Stomach (tissue), 9 donors: ENCODE results near the gene SCG3. TPM values are rescaled to one million over a fixed set of nuclear protein-coding genes. Genes with fewer than 3 reads are reported as not detected.

Experiments used
- DNase-seq, 2 donors: peaks; one replicate each; pipeline versions ENCODE4 v3.0.0 to v3.0.0-alpha.2; 2013 to 2019
- H3K27ac ChIP-seq, 5 donors: fragments of 200-600 bp in 4 of 5; sonication (generic) in 4 of 5; one replicate each; pipeline ENCODE4 v1.5.1; 2013 to 2019; ENCODE audit warnings: mild to moderate bottlenecking in 1 of 5, moderate library complexity in 1 of 5
- H3K27me3 ChIP-seq, 3 donors: fragments of 200-600 bp; sonication (generic); one replicate each; pipeline ENCODE4 v1.5.1; 2017 to 2019; ENCODE audit warnings: mixed run types in 1 of 3
- H3K36me3 ChIP-seq, 4 donors: fragments of 200-600 bp; sonication (generic); 1 replicate in 3 of 4; 2 replicates in 1 of 4; pipeline ENCODE4 v1.5.1; 2016 to 2019
- H3K4me1 ChIP-seq, 4 donors: fragments of 200-600 bp; sonication (generic); one replicate each; pipeline ENCODE4 v1.5.1; 2016 to 2019
- H3K4me3 ChIP-seq, 4 donors: fragments of 200-600 bp; sonication (generic) in 3 of 4; one replicate each; pipeline ENCODE4 v1.5.1; 2016 to 2019; ENCODE audit warnings: mild to moderate bottlenecking in 1 of 4
- H3K9me3 ChIP-seq, 4 donors: fragments of 200-600 bp; sonication (generic); one replicate each; pipeline ENCODE4 v1.5.1; 2016 to 2019
- CTCF ChIP-seq, 7 experiments: fragments of 450-650 bp in 4 of 7; fragments of 200-600 bp in 3 of 7; sonication (generic) in 3 of 7; IDR thresholded peaks; one replicate each; pipeline ENCODE4 v1.5.1; 2016 to 2019; ENCODE audit warnings: antibody characterized with exemption in 7 of 7, control low read depth in 2 of 7, mild to moderate bottlenecking in 1 of 7
- EP300 ChIP-seq: sonication (generic); formaldehyde crosslinking; IDR thresholded peaks from one replicate; pipeline ENCODE4 v1.6.1; 2017; ENCODE audit warnings: antibody characterized with exemption
- POLR2A ChIP-seq, 4 donors: fragments of 450-650 bp; IDR thresholded peaks; one replicate each; pipeline ENCODE4 v1.6.1; 2016; ENCODE audit warnings: antibody characterized with exemption in 4 of 4, control low read depth in 2 of 4, mild to moderate bottlenecking in 1 of 4, moderate library complexity in 1 of 4
- POLR2AphosphoS5 ChIP-seq, 3 donors: sonication (generic); formaldehyde crosslinking; IDR thresholded peaks; one replicate each; pipeline ENCODE4 v1.6.1; 2016; ENCODE audit warnings: antibody characterized with exemption in 3 of 3
- WGBS, 5 donors: extraction: QIAGEN DNeasy Blood & Tissue Kit in 3 of 5; methylation state at CpG; one replicate each; pipeline versions ENCODE4 v1.1.5 to v1.1.7; 2013 to 2018; 5-methylcytosine and 5-hydroxymethylcytosine counted together
- intact Hi-C: fragments of 100-400 bp; cut with DNase I; formaldehyde crosslinking; loops from one replicate; pipeline ENCODE4 v1.15.1; 2023; ENCODE audit warnings: low total_unique reads
- polyA plus RNA-seq, 3 donors: library from polyadenylated mRNA; stranded (reverse); fragments of 200-250 nt; gene quantifications; one replicate each; pipeline ENCODE4 v1.2.3, GENCODE V29; 2013
- total RNA-seq, 5 donors: library from RNA; depleted of rRNA; stranded (reverse); fragments of >200 nt; gene quantifications; one replicate each; pipeline versions ENCODE4 v1.1.0 to v1.2.3, GENCODE V29; 2014 to 2016
- donor health status: healthy with polysubstance abuse.
- donor health status: Bipolar disorder and iron deficiency.
- donor health status: healthy.

Gene SCG3
- total and polyA plus RNA-seq, 8 donors: 0.31 to 2.4 (median 0.88) TPM; not detected in 3

GRCh38 chr15:51736069-51736468 is 54.8 kb downstream of the SCG3 start:
- Histone ChIP-seq H3K36me3 (no peaks in the 10 kb centered on the region), H3K27me3 (no peaks in the 10 kb centered on the region), H3K9me3 (no peaks in the 10 kb centered on the region), H3K4me1 (peaks cover 26 to 69% (median 51%) of the 10 kb centered on the region in 4 donors), H3K4me3 (peak overlapping the region in 3 of 4 donors; percentile 86 to 97 (median 90)), H3K27ac (peak overlapping the region in 4 of 5 donors; percentile 80 to 98 (median 92))
- no peak for DNase-seq
- WGBS, 5 donors: 48 to 51% (median 48%) methylated on average over 3 of the region's 3 CpGs
- TF ChIP-seq EP300 (no peak), POLR2AphosphoS5 (IDR thresholded peaks at IDR 0.05) (no peak), CTCF (IDR thresholded peaks at IDR 0.05) (no peak), POLR2A (IDR thresholded peaks at IDR 0.05) (no peak)
- intact Hi-C loops: no loop called here

GRCh38 chr15:51736751-51737521 is 55.6 kb downstream of the SCG3 start:
- peak overlapping the region; percentile 80 to 98 (median 91) for H3K27ac ChIP-seq
- intact Hi-C loops: no loop called here
- DNase-seq: peak; percentile 53 to 80
- no peaks in the 10 kb centered on the region for H3K9me3 ChIP-seq
- H3K4me3 ChIP-seq: peak overlapping the region; percentile 86 to 97 (median 88)
- 0 to 3% (median 2%) methylated on average over 29 to 69 of the region's 69 CpGs for WGBS, 5 donors
- TF ChIP-seq POLR2A (IDR thresholded peaks at IDR 0.05): no peak
- TF ChIP-seq CTCF (IDR thresholded peaks at IDR 0.05): no peak
- TF ChIP-seq EP300: no peak
- TF ChIP-seq POLR2AphosphoS5 (IDR thresholded peaks at IDR 0.05): no peak
- no peaks in the 10 kb centered on the region for H3K36me3 ChIP-seq
- no peaks in the 10 kb centered on the region for H3K27me3 ChIP-seq
- H3K4me1 ChIP-seq: peaks cover 19 to 60% (median 45%) of the 10 kb centered on the region in 4 donors

GRCh38 chr15:51737522-51738305 is 56.4 kb downstream of the SCG3 start, which contains the start of gene LYSMD2:
Gene LYSMD2, minus strand, starts transcription at chr15:51737655. Its CDS starts 33 bp downstream, at chr15:51737622.
- 0 to 1% (median 0%) methylated on average over 30 to 67 of the region's 67 CpGs for WGBS, 5 donors
- intact Hi-C loops: no loop called here
- DNase-seq: peak; percentile 78 to 89
- H3K4me3 ChIP-seq: peak within 1 kb of the TSS; percentile 86 to 97 (median 88)
- H3K27ac ChIP-seq: peak within 1 kb of the TSS; percentile 80 to 98 (median 91)
- no peaks in the 10 kb centered on the region for H3K9me3 ChIP-seq
- H3K4me1 ChIP-seq: peaks cover 13 to 52% (median 38%) of the 10 kb centered on the region in 4 donors
- no peaks in the 10 kb centered on the region for H3K27me3 ChIP-seq
- H3K36me3 ChIP-seq: no peaks in the 10 kb centered on the region
- TF ChIP-seq EP300 (no peak), POLR2A (IDR thresholded peaks at IDR 0.05) (no peak), POLR2AphosphoS5 (IDR thresholded peaks at IDR 0.05) (peak in 1 of 3 donors; percentile 61), CTCF (IDR thresholded peaks at IDR 0.05) (no peak)

GRCh38 chr15:51738553-51738952 is 57.2 kb downstream of the SCG3 start:
- intact Hi-C loops: no loop called here
- TF ChIP-seq CTCF (IDR thresholded peaks at IDR 0.05) (no peak), POLR2A (IDR thresholded peaks at IDR 0.05) (no peak), POLR2AphosphoS5 (IDR thresholded peaks at IDR 0.05) (no peak), EP300 (no peak)
- Histone ChIP-seq H3K27me3 (no peaks in the 10 kb centered on the region), H3K9me3 (no peaks in the 10 kb centered on the region), H3K4me3 (no peak overlapping the region), H3K27ac (peak overlapping the region in 4 of 5 donors; percentile 80 to 98 (median 92)), H3K36me3 (no peaks in the 10 kb centered on the region), H3K4me1 (peaks cover 13 to 45% (median 33%) of the 10 kb centered on the region in 4 donors)
- 38 to 81% (median 68%) methylated on average over 2 of the region's 2 CpGs for WGBS, 5 donors
- DNase-seq: no peak
